ENCODE measurements around the gene ORC3.

The ORC3 gene

DNA sequence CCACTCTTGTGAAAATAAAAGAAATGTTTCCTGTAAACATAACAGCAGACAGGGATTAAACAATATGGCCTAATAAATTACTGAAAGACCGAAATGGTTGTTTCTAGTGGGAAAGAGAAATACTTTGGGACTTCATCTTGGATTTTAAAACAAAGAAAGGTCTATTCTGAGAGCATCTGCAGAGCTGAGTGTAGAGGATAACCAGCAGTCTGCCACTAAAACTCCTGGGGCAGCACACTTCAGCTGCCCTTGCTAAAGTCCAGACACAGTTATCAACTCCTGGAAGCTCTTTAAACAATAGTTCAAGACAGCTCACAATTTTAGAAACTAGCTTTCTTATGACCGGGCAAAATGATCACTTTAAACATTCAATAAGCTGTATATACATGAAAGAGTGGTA lies 73.5 kb downstream of the ORC3 start:
- TF ChIP-seq, protein P1, sequence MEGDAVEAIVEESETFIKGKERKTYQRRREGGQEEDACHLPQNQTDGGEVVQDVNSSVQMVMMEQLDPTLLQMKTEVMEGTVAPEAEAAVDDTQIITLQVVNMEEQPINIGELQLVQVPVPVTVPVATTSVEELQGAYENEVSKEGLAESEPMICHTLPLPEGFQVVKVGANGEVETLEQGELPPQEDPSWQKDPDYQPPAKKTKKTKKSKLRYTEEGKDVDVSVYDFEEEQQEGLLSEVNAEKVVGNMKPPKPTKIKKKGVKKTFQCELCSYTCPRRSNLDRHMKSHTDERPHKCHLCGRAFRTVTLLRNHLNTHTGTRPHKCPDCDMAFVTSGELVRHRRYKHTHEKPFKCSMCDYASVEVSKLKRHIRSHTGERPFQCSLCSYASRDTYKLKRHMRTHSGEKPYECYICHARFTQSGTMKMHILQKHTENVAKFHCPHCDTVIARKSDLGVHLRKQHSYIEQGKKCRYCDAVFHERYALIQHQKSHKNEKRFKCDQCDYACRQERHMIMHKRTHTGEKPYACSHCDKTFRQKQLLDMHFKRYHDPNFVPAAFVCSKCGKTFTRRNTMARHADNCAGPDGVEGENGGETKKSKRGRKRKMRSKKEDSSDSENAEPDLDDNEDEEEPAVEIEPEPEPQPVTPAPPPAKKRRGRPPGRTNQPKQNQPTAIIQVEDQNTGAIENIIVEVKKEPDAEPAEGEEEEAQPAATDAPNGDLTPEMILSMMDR (IDR thresholded peaks at IDR 0.05; ENCODE audit: low read length, missing control alignments): no peak
- no peak overlapping the region for H3K4me3 ChIP-seq (replicated peaks; ENCODE audit: low read depth, low read length)
- DNase-seq (ENCODE audit: low read depth): no peak

DNA sequence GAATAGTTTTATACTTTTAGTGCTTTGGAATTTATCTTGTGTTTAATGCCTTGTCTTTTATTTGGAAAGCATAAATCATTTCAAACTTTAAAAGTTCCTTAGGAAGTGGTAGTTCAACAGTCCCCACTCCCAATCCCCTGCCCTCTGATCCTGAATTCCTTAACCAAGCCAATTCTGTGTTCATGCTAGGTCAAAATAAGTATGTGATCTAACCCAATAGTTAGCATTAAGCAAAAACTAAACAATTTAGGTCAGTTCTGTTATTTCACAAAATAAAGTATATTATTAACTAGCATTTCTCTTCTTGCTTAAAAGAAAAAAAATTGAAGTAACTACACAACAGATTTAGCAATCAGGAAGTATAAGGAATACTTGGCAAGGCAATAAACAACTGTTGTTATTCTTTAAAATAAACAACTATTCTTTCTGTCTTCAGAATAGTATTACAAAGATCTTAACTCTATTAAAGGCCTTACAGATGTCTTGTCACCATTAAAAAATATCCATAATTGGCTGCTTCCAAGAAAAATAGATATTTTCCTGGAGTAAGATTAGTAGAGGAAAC lies 75.1 kb downstream of the ORC3 start:
- TF ChIP-seq, protein P1 (IDR thresholded peaks at IDR 0.05; ENCODE audit: low read length, missing control alignments): no peak
- DNase-seq (ENCODE audit: low read depth): no peak
- H3K4me3 ChIP-seq (replicated peaks; ENCODE audit: low read depth, low read length): no peak overlapping the region

DNA sequence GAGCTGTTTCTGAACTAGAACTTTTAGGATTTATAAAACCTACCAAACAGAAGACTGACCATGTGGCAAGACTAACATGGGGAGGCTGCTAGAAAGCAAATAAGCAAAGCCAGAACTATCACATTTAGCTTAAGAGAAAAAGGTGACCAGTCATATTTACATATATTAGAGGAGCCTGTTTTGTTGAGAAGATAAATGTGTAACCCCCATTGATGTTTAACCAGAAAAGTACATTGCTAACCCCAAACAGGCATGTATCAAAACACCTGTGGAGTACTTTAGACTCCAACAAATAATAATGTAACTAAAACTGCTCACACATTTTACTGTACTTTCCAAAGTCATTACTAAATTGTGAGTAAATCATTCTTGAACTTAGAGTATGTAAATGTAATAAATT lies 77.1 kb downstream of the ORC3 start:
- no peak for DNase-seq (ENCODE audit: low read depth)
- TF ChIP-seq, protein P1 (IDR thresholded peaks at IDR 0.05; ENCODE audit: low read length, missing control alignments): no peak

DNA sequence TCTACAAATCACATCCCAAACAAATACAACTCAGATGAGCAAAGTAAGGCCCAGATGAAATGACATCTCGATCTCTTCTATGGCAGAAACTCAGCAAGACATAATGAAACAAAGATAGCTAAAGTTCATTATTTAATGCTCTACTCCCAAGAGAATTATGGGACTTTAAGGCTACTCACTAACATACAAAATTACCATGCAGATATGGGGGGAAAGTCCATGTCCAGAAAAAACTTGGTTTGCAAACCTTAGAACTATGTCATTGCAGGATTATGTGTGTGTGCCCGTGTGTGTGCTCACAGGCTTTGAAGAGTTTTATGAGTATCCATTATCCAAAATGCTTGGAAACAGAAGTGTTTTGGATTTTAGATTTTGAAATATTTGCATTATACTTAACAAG lies 78.1 kb downstream of the ORC3 start:
- no peak for DNase-seq (ENCODE audit: low read depth)
- H3K4me3 ChIP-seq (replicated peaks; ENCODE audit: low read depth, low read length): no peak overlapping the region
- TF ChIP-seq, protein P1 (IDR thresholded peaks at IDR 0.05; ENCODE audit: low read length, missing control alignments): no peak

More for the DNA sequence above, 77.1 kb downstream of the ORC3 start:
- H3K4me3 ChIP-seq (replicated peaks; ENCODE audit: low read depth, low read length): no peak overlapping the region

DNA sequence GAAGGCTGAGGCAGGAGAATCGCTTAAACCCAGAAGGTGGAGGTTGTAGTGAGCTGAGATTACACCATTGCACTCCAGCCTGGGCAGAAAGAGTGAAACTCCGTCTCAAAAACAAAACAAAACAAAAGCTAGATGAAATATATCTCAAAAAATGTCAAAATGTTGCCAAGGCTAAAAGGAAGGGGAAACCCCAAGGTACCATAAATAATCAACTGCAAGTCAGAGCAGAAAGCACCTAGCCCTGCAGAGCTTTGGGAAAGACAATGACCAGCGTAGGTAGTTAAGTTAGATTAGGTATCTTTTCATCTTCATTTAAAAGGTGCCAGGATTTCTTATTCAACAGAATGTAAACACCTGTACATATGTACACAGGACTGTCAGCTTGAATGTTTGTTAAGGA lies 79.1 kb downstream of the ORC3 start:
- TF ChIP-seq, protein P1 (IDR thresholded peaks at IDR 0.05; ENCODE audit: low read length, missing control alignments): no peak
- DNase-seq (ENCODE audit: low read depth): no peak
- H3K4me3 ChIP-seq (replicated peaks; ENCODE audit: low read depth, low read length): no peak overlapping the region

DNA sequence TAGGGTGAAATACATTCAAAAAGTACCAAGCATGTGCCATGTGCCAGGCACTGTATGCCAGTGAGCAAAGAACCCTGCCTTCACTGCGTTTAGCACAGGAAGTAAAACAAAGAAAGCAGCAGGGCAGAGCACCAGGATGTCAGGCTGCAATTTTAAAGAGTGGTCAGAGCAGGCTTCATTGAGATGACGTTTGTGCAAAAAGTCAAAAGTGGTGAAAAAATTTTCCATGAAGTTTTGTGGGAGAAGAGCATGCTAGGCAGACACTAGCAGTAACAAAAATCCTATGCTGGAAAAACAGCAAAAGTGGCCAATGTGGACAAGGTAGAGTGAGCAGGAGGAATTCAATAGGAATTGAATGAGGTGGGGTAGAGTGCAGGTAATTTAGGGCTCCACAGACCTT lies 80.8 kb downstream of the ORC3 start:
- TF ChIP-seq, protein P1 (IDR thresholded peaks at IDR 0.05; ENCODE audit: low read length, missing control alignments): no peak
- H3K4me3 ChIP-seq (replicated peaks; ENCODE audit: low read depth, low read length): no peak overlapping the region
- no peak for DNase-seq (ENCODE audit: low read depth)

DNA sequence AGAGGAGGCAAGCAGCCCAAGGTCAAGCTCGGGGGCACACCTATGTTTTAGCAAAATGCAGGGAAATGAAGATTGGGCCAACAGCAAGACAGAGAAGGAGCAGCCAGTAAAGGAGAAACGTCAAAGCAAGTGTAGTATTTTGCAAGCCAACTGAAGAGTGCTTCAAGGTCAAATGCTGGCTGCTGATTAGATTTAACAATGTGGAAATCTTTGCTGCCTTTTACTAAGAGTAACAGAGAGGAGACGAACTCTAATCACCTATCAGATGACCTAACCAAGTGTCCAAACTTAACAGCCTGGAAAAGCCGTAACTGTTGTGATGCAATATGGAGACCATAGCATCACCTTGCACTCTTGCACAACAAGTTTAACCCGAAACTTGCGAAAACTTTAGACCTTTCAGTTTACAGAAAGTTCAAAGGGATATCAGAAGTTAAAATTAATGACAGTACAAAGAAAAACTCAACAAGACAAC lies 81.7 kb downstream of the ORC3 start:
- DNase-seq (ENCODE audit: low read depth): no peak
- TF ChIP-seq, protein P1 (IDR thresholded peaks at IDR 0.05; ENCODE audit: low read length, missing control alignments): no peak
- no peak overlapping the region for H3K4me3 ChIP-seq (replicated peaks; ENCODE audit: low read depth, low read length)
